HepG2 (cell line): ENCODE data around the gene ST3GAL2. TPM values are rescaled to one million over a fixed set of nuclear protein-coding genes. Genes with fewer than 3 reads are reported as not detected.
A peak's percentile ranks its signal among the peaks of the same experiment; 100 is the strongest.

Experiments used
- ARNT2 ChIP-seq: sonication (generic); formaldehyde crosslinking; IDR thresholded peaks from 2 replicates; pipeline ENCODE4 v1.8.0; 2022; ENCODE audit warnings: mild to moderate bottlenecking, low read depth, missing genetic modification reagents, moderate library complexity
- CREB3 ChIP-seq: sonication (generic); formaldehyde crosslinking; IDR thresholded peaks from 2 replicates; pipeline ENCODE4 v1.5.0; 2020; ENCODE audit warnings: missing genetic modification reagents
- HMG20B ChIP-seq: conservative IDR thresholded peaks from 2 replicates; pipeline ENCODE4 v1.6.1; 2016; ENCODE audit warnings: missing genetic modification reagents, missing compliant biosample characterization
- HMGA1 ChIP-seq: sonication (generic); formaldehyde crosslinking; conservative IDR thresholded peaks from 2 replicates; pipeline ENCODE4 v1.4.0; 2020; ENCODE audit warnings: missing genetic modification reagents
- HOXA9 ChIP-seq: sonication (generic); formaldehyde crosslinking; IDR thresholded peaks from 2 replicates; pipeline ENCODE4 v1.8.1; 2022; ENCODE audit warnings: missing genetic modification reagents, mild to moderate bottlenecking, moderate library complexity, borderline replicate concordance
- KLF12 ChIP-seq: sonication (generic); formaldehyde crosslinking; IDR thresholded peaks from 2 replicates; pipeline ENCODE4 v1.4.0; 2020; ENCODE audit warnings: missing genetic modification reagents, borderline replicate concordance
- KLF16 ChIP-seq, 2 experiments: sonication (generic) in 1 of 2; formaldehyde crosslinking in 1 of 2; IDR thresholded peaks; 2 replicates each; pipeline versions ENCODE4 v1.6.1 to v1.8.0; 2016 to 2023; ENCODE audit warnings: missing genetic modification reagents in 2 of 2, missing compliant biosample characterization in 1 of 2
- NFE2L1 ChIP-seq: sonication (generic); formaldehyde crosslinking; IDR thresholded peaks from 2 replicates; pipeline ENCODE4 v1.4.0; 2020; ENCODE audit warnings: missing genetic modification reagents, mild to moderate bottlenecking, borderline replicate concordance
- REST ChIP-seq, 2 experiments: IDR thresholded peaks; 2 replicates each; pipeline ENCODE4 v1.6.1; 2011 to 2012; ENCODE audit warnings: low read length in 2 of 2, borderline replicate concordance in 1 of 2, low read depth in 1 of 2, mild to moderate bottlenecking in 1 of 2, moderate library complexity in 1 of 2
- SKI ChIP-seq: fragments of 450-650 bp; IDR thresholded peaks from one replicate; pipeline ENCODE4 v1.6.1; 2018; ENCODE audit warnings: mild to moderate bottlenecking; ENCODE audit not compliant: partially characterized antibody
- SKIL ChIP-seq: sonication (generic); formaldehyde crosslinking; IDR thresholded peaks from 2 replicates; pipeline ENCODE4 v1.8.0; 2022; ENCODE audit warnings: missing genetic modification reagents, mild to moderate bottlenecking, moderate library complexity, borderline replicate concordance
- SNRNP70 ChIP-seq: fragments of 200-400 bp; formaldehyde crosslinking; IDR thresholded peaks from 2 replicates; pipeline ENCODE4 v1.6.1; 2017; ENCODE audit warnings: mild to moderate bottlenecking, low read depth, low read length, moderate library complexity
- TCF12 ChIP-seq, 2 experiments: fragments of 450-650 bp in 1 of 2; sonication (generic) in 1 of 2; formaldehyde crosslinking in 1 of 2; IDR thresholded peaks; 2 replicates each; pipeline versions ENCODE4 v1.6.1 to v1.8.0; 2017 to 2022; ENCODE audit warnings: antibody characterized with exemption in 1 of 2, mild to moderate bottlenecking in 1 of 2, missing genetic modification reagents in 1 of 2, moderate library complexity in 1 of 2
- THAP7 ChIP-seq: sonication (generic); formaldehyde crosslinking; IDR thresholded peaks from 2 replicates; pipeline ENCODE4 v1.8.1; 2023; ENCODE audit warnings: mild to moderate bottlenecking, missing genetic modification reagents
- ZBTB7B ChIP-seq: sonication (generic); formaldehyde crosslinking; IDR thresholded peaks from 2 replicates; pipeline ENCODE4 v1.4.0; 2020; ENCODE audit warnings: missing genetic modification reagents
- ZNF280B ChIP-seq: sonication (generic); formaldehyde crosslinking; IDR thresholded peaks from 2 replicates; pipeline ENCODE4 v1.5.0; 2020; ENCODE audit warnings: missing genetic modification reagents, mild to moderate bottlenecking, borderline replicate concordance
- ZNF317 ChIP-seq: sonication (generic); formaldehyde crosslinking; IDR thresholded peaks from 2 replicates; pipeline ENCODE4 v1.5.0; 2020; ENCODE audit warnings: mild to moderate bottlenecking, missing genetic modification reagents
- ZNF549 ChIP-seq: sonication (generic); formaldehyde crosslinking; IDR thresholded peaks from 2 replicates; pipeline ENCODE4 v1.5.0; 2020; ENCODE audit warnings: missing genetic modification reagents
- ZNF713 ChIP-seq: sonication (generic); formaldehyde crosslinking; IDR thresholded peaks from 2 replicates; pipeline ENCODE4 v1.4.0; 2020; ENCODE audit warnings: mild to moderate bottlenecking, missing genetic modification reagents
- ZSCAN12 ChIP-seq: sonication (generic); formaldehyde crosslinking; IDR thresholded peaks from 2 replicates; pipeline ENCODE4 v1.9.0; 2021; ENCODE audit warnings: mild to moderate bottlenecking, missing genetic modification reagents
- polyA plus RNA-seq, 8 experiments: library from polyadenylated mRNA; depleted of rRNA in 3 of 8; stranded (reverse) in 7 of 8; unstranded in 1 of 8; fragments of >200 nt; fragmentation: Illumina TruSeq in 4 of 8; extraction: Trizol in 4 of 8; gene quantifications; 2 replicates each; pipeline versions ENCODE4 v1.2.1 to v1.2.3, GENCODE V29; 2011 to 2016; ENCODE audit warnings: low read depth in 4 of 8, missing spikeins in 1 of 8, mixed read lengths in 1 of 8; ENCODE audit not compliant: insufficient read depth in 1 of 8
- total RNA-seq, 5 experiments: library from RNA; depleted of rRNA; stranded (reverse); fragments of >200 nt; fragmentation: Illumina TruSeq; extraction: Trizol; gene quantifications; 2 replicates each; pipeline ENCODE4 v1.2.3, GENCODE V29; 2016; ENCODE audit warnings: low read depth in 1 of 5

Gene ST3GAL2
- total and polyA plus RNA-seq, 2 of the 13 experiments (the other 11 are each of a cell fraction or from before 2014, with no cell fraction given), result 16.3 to 24.9 TPM

GRCh38 chr16:70380248-70380918 is 58.5 kb downstream of the ST3GAL2 start (continued):
- no peak for TF ChIP-seq ARNT2 (CRISPR knock-in tag)
- no peak for TF ChIP-seq ZNF549 (CRISPR knock-in tag)
- no peak for TF ChIP-seq TCF12 (IDR thresholded peaks at IDR 0.05)
- TF ChIP-seq TCF12 (CRISPR knock-in tag; IDR thresholded peaks at IDR 0.05), result peak; percentile 89; the same call in 1 of the 2 replicates
- peak; percentile 77 for TF ChIP-seq ZNF317 (CRISPR knock-in tag)
- no peak; the same call in 1 of the 2 replicates for TF ChIP-seq HMG20B (CRISPR knock-in tag)
- peak; percentile 9; the same call in 1 of the 2 replicates for TF ChIP-seq SKIL
- no peak for TF ChIP-seq NFE2L1 (CRISPR knock-in tag)
- no peak for TF ChIP-seq KLF16 (CRISPR knock-in tag; IDR thresholded peaks at IDR 0.05)
- TF ChIP-seq ZNF280B (CRISPR knock-in tag), result no peak
- TF ChIP-seq HOXA9, result no peak
- no peak for TF ChIP-seq REST (IDR thresholded peaks at IDR 0.05; ENCODE audit: borderline replicate concordance in 1 of 2, low read depth in 1 of 2, low read length in 2 of 2)
- no peak for TF ChIP-seq THAP7 (CRISPR knock-in tag)
- no peak for TF ChIP-seq ZNF713
- no peak for TF ChIP-seq ZSCAN12 (CRISPR knock-in tag)
- TF ChIP-seq ZBTB7B (CRISPR knock-in tag), result no peak
- TF ChIP-seq CREB3 (CRISPR knock-in tag), result 0 out of 2 replicates have a peak, but pooled peaks have one; percentile 42
- peak; percentile 17; the same call in 1 of the 2 replicates for TF ChIP-seq KLF12 (CRISPR knock-in tag)
- no peak for TF ChIP-seq SKI
- TF ChIP-seq HMGA1 (CRISPR knock-in tag), result no peak
- no peak for TF ChIP-seq SNRNP70
